Dendritic cell treated with granulocyte-macrophage colony-stimulating factor and Interleukin-4, amounts not matched to agents 40 ng/mL and 50 ng/mL, for 4 days (primary cell): ENCODE measurements around the gene POGLUT3.
A peak's percentile ranks its signal among the peaks of the same experiment; 100 is the strongest.

Experiments used
- H3K27ac Mint-ChIP-seq: one replicate; pipeline ENCODE4 v1.8.0; 2022; ENCODE audit warnings: mild to moderate bottlenecking, mixed read lengths
- H3K27me3 Mint-ChIP-seq: one replicate; pipeline ENCODE4 v1.8.0; 2022; ENCODE audit warnings: mild to moderate bottlenecking, mixed read lengths
- H3K36me3 Mint-ChIP-seq: one replicate; pipeline ENCODE4 v1.8.0; 2022; ENCODE audit warnings: low read depth, mixed read lengths
- H3K4me1 Mint-ChIP-seq: one replicate; pipeline ENCODE4 v1.8.0; 2022; ENCODE audit warnings: low read depth, mixed read lengths
- H3K4me3 Mint-ChIP-seq: one replicate; pipeline ENCODE4 v1.8.0; 2022; ENCODE audit warnings: mild to moderate bottlenecking, moderate library complexity, mixed read lengths
- H3K9me3 Mint-ChIP-seq: one replicate; pipeline ENCODE4 v1.8.0; 2022; ENCODE audit warnings: mixed read lengths
- intact Hi-C: fragments of 100-400 bp; cut with micrococcal nuclease; formaldehyde crosslinking; loops from one replicate; pipeline ENCODE4 v1.15.0; 2022

POGLUT3 gene

DNA sequence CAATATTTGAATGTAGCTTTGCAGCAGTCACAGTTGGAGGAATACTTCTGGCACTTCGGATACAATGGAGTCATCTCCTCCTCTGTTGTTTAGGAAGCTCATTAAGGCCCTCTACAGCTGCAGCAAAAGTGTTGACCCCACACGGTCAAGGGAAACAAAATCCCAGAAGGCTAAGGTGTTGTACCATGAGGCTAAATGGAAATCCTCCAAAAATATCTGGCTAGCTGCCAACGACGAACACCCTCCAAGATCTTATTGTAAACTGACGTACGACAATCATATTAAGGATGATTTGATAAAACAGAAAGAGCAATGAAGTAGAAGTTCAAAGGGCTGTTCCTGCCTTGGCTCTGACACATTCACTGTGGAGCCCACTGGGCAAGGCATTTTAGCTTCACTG lies 4.0 kb downstream of the POGLUT3 start:
- intact Hi-C loops = no loop called here
- Mint-ChIP-seq H3K27me3 (no peaks in the 10 kb centered on the region), H3K4me1 (peaks cover 18% of the 10 kb centered on the region), H3K27ac (no peak overlapping the region), H3K9me3 (no peaks in the 10 kb centered on the region), H3K36me3 (peaks cover 11% of the 10 kb centered on the region), H3K4me3 (no peak overlapping the region)

DNA sequence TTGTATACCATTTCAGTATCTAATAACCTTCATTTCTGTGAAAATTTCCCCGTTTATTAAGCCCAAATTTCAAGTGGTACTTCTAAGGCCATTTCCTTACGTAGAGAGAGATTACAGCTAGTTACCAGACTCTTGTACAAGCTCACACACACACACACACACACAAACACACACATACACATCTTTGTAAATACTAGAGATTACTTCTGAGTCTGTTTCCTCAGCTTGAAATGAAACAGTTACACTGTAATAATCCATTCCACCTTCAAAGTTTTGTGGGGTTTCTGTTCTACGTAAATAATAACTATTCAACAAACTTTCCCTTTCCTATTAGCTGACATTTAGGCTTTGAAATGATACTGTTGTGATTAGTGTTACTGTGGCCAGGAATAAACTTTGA lies 6.2 kb downstream of the POGLUT3 start:
- H3K4me1 Mint-ChIP-seq = peaks cover 4% of the 10 kb centered on the region
- H3K27ac Mint-ChIP-seq = no peak overlapping the region
- intact Hi-C loops = no loop called here

DNA sequence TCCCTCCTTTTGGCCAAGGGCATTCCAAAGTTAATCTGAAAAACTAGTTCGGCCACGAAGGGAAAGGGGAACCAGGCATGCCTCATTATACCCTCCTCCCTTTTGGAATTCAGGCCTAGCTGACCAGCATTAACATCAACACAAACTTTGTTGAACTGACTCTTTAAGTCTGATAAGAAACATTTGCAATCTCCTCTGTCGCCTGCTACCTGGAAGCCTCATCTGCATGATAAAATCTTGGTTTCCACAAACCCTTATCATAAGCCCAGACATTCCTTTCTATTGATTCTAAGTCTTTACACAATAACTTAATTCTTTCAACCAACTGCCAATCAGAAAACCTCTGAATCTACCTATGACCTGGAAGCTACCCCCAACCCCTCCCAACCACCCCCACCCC lies 11.4 kb downstream of the POGLUT3 start:
- Mint-ChIP-seq H3K4me3 (no peak overlapping the region), H3K4me1 (no peaks in the 10 kb centered on the region), H3K27ac (no peak overlapping the region), H3K27me3 (no peaks in the 10 kb centered on the region), H3K9me3 (no peaks in the 10 kb centered on the region), H3K36me3 (peaks cover 11% of the 10 kb centered on the region)
- intact Hi-C loops = no loop called here

More for the DNA sequence above, 6.2 kb downstream of the POGLUT3 start:
- Mint-ChIP-seq H3K27me3 (no peaks in the 10 kb centered on the region), H3K36me3 (peaks cover 11% of the 10 kb centered on the region), H3K9me3 (no peaks in the 10 kb centered on the region), H3K4me3 (no peak overlapping the region)

DNA sequence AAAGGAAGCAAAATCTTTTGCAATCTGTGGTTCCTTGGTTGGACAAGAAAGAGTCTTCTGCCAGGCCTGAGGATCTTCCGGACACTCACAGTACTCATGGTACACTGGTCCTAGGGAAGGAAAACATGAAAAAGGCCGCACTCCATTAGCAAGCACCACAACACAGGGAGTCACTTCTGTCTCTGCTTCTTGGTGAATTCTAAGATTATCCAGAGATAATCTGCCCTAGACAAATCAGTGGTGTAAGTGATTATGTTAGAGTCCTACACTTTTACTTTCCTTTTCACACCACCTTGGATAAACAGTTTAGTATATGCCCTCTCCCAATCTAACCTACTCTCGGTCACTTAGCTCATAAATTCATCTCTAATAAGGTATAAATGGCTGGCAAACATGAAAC lies 11.9 kb downstream of the POGLUT3 start:
- Mint-ChIP-seq H3K27me3 (no peaks in the 10 kb centered on the region), H3K4me3 (no peak overlapping the region), H3K27ac (no peak overlapping the region), H3K9me3 (no peaks in the 10 kb centered on the region), H3K4me1 (no peaks in the 10 kb centered on the region), H3K36me3 (peaks cover 11% of the 10 kb centered on the region)
- intact Hi-C loops = no loop called here

DNA sequence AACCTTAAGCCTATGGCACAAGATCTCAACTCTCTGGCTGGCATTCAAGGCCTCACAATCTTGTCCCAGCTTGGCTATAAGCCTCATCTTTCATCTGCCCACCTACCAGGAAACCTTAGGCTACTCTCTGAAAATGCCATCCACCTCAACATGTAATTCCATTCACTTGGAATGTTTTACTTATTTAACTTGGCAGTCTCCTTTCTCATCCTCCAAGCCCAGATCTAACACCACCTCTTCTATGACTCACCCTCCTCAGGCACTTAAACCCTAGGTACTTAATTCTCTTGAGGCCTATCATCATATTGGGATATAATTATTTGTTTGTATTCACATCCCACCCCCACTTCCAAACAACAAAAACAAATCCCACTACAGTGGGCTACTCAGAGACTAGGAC lies 15.0 kb downstream of the POGLUT3 start:
- Mint-ChIP-seq H3K4me3 (no peak overlapping the region), H3K9me3 (no peaks in the 10 kb centered on the region), H3K4me1 (no peaks in the 10 kb centered on the region), H3K36me3 (no peaks in the 10 kb centered on the region), H3K27me3 (no peaks in the 10 kb centered on the region), H3K27ac (no peak overlapping the region)
- intact Hi-C loops = no loop called here

DNA sequence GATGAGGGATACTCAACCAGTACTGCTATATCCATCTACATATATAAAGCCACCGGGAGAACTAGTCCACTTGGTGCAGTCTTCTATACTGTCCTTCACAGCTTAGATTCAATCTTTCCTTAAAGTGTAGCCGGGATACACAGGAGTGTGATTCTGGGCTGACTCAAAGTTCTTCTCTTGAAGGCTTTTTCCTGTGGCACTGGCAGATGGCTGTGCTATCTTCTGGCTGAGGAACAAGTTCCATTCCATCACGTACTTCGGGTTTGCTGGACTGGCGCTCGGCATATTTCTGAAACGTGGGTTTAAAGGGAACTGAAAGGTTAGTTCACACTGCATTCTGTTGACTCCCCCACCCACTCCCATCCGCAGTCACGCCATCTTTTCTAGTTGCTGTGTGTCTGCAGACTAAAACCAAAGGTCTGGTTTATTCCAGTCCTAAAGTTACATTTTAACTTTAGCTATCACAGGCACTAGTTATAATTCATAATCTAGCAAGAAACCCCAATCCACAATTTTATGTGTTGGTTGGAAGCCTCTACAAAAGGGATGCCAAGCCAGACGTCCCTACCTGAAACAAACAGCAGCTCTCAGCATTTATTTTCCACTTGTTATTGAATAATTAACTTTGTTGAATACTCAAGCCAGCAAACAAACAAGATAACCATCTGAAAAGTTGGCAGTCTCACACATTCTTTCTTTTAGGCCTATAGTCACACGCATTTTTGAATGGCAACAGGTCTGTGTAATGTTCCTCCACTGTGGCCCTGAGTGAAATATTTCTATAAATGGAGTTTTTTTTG lies 23.3 kb downstream of the POGLUT3 start:
- Mint-ChIP-seq H3K4me3 (no peak overlapping the region), H3K4me1 (no peaks in the 10 kb centered on the region), H3K27ac (no peak overlapping the region), H3K27me3 (no peaks in the 10 kb centered on the region), H3K36me3 (peaks cover 10% of the 10 kb centered on the region), H3K9me3 (no peaks in the 10 kb centered on the region)
- intact Hi-C loops = no loop called here

DNA sequence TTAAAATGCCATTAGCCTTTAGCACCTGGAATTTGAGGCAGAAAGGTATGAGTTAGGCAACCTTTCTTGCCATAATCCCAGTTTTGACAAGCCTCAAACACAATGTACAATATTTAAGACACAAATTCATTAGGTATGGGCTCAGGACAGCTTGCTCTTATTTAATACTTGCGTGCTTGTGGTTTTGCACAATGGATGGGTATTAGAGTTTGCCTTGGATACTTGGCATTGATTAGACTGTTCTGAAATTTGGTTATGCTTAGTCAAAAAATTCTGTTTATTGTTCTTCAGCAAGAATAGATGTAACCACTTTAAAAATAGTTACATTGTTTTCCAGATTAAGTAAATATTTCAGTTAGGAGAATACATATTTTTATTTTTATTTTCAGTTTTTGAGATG lies 25.5 kb downstream of the POGLUT3 start:
- Mint-ChIP-seq H3K4me1 (peaks cover 5% of the 10 kb centered on the region), H3K27me3 (no peaks in the 10 kb centered on the region), H3K9me3 (no peaks in the 10 kb centered on the region), H3K27ac (no peak overlapping the region), H3K4me3 (no peak overlapping the region), H3K36me3 (peaks cover 10% of the 10 kb centered on the region)
- intact Hi-C loops = no loop called here

DNA sequence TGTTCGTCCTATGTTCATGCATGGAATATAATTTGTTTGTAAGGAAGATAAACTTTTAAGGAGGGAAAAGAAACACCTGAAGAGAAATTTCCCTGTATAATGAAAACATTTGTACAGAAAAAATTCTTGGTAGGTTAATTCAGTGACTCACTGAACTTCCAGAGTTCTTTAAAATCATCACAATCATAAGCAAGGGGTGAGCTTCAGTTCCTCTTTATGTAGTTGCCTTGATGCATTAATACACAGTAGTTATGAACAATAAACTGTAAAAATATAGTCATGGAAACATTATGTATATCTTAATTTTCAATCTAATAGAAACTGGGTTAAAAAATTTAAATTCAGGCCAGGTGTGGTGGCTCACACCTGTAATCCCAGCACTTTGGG lies 29.7 kb downstream of the POGLUT3 start:
- peaks cover 25% of the 10 kb centered on the region for H3K4me1 Mint-ChIP-seq
- no peak overlapping the region for H3K4me3 Mint-ChIP-seq
- peaks cover 7% of the 10 kb centered on the region for H3K36me3 Mint-ChIP-seq

DNA sequence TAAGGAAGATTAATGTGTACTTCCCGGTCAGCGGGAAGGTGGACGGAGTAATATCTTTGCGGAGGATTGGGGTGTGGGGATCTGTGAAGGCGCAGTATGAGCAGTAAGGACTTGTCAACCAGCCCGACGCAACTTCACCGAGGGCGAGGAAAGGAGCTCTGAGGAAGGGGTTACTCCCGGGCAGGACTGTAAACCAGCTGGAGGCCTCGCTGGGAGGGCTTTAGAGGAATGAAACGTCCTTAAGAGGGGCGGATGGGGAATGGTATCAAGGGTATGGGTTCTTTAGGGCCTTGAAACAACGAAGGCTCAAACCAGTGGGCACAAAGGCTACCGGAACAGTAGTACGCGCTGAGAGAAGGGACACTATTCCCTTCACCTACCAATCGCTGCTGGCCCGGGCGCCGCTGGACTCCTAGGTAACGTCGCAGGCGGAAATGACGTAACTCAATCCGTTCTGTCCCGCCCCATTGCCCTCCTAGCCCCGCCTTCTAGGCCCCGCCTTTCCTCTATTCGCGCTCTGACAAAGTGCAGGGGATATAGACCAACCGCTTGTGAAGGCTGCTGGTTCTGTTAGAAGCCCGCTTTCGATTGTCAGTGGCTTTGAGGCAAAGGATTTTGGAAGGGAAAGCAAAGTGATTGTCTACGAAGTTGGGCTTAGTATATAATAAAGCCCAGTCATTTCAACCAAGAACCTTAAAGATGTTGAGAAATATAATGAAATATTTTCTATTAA lies 30.9 kb downstream of the POGLUT3 start, which contains the start of gene C11orf65:
Gene C11orf65 (minus strand): TSS at position 439 of the 733 bp plus-strand sequence. CDS start 5,970 bp downstream, outside the sequence.
- Mint-ChIP-seq H3K9me3 (no peaks in the 10 kb centered on the region), H3K27me3 (peaks cover 2% of the 10 kb centered on the region), H3K4me3 (peak within 1 kb of the TSS; percentile 99), H3K4me1 (peaks cover 25% of the 10 kb centered on the region), H3K36me3 (peaks cover 7% of the 10 kb centered on the region), H3K27ac (peak within 1 kb of the TSS; percentile 100)
- intact Hi-C loops = loop anchor here (1.0 to 10.0 kb wide), 3 partner anchors 30 to 452 kb away; partner anchors contain the start of genes ATM and NPAT

More for the DNA sequence above, 29.7 kb downstream of the POGLUT3 start:
- peaks cover 2% of the 10 kb centered on the region for H3K27me3 Mint-ChIP-seq
- intact Hi-C loops = loop anchor here (5.0 to 10.0 kb wide), 2 partner anchors 246 to 454 kb away; partner anchors contain the start of genes ATM and NPAT
- H3K27ac Mint-ChIP-seq = peak overlapping the region; percentile 100
- H3K9me3 Mint-ChIP-seq = no peaks in the 10 kb centered on the region

DNA sequence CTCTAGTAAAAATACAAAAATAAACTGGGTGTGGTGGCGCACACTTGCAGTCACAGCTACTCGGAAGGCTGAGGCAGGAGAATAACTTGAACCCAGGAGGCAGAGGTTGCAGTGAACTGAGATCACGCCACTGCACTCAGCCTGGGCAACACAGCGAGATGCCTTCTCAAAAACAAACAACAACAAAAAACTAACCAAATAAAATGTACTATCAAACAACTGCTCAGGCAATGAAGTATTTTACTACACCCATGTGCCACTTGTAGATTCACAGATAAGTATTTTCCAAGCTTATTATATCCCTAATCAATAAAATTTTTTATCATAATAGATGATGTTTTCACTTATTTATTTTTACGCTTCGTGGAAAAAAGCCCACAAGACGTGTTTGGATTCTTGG lies 31.8 kb downstream of the POGLUT3 start:
- Mint-ChIP-seq H3K4me3 (peak overlapping the region; percentile 99), H3K4me1 (peaks cover 25% of the 10 kb centered on the region), H3K27me3 (peaks cover 2% of the 10 kb centered on the region), H3K36me3 (peaks cover 7% of the 10 kb centered on the region), H3K27ac (peak overlapping the region; percentile 100), H3K9me3 (no peaks in the 10 kb centered on the region)
- intact Hi-C loops = loop anchor here (5.0 to 10.0 kb wide), 2 partner anchors 244 to 452 kb away; partner anchors contain the start of genes ATM and NPAT

DNA sequence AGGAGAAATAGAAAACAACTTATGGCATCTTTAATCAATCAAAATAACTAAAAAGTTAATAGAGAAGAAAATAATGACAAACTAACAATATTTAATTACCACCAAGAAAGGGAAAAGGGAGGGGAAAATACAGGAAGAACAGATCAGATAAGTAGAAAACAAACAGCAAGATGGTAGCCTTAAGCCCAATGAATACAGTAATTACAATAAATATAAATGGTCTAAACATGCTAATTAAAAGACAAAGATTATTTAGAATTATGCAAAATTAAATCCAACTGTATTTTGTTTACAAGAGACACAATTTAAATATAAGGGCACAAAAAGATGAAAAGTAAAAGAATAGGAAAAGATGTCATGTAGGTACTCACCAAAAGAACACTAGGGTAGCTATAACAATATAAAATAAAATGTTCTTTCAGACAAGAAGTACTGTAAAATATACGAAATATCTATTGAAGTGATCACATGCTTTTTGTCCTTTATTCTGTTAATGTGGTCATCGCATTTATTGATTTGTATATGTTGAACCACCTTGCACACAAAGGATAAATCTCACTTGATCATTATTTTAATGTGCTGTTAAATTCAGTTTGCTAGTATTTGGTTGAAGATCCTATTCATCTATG lies 44.9 kb downstream of the POGLUT3 start:
- H3K27ac Mint-ChIP-seq = no peak overlapping the region
- H3K4me3 Mint-ChIP-seq = no peak overlapping the region
- H3K4me1 Mint-ChIP-seq = no peaks in the 10 kb centered on the region
- no peaks in the 10 kb centered on the region for H3K27me3 Mint-ChIP-seq
- H3K36me3 Mint-ChIP-seq = no peaks in the 10 kb centered on the region
- peaks cover 19% of the 10 kb centered on the region for H3K9me3 Mint-ChIP-seq
- intact Hi-C loops = no loop called here
